SK-N-SH (cell line): Measurements from ENCODE around the gene PITPNM3. TPM values are rescaled to one million over a fixed set of nuclear protein-coding genes. Genes with fewer than 3 reads are reported as not detected.

ENCODE experiments used
- CTCF ChIA-PET: fragments of 300-600, 350-600 bp; formaldehyde crosslinking; extraction: SDS; loops from one replicate; lab custom pipeline; 2021; lab: Yijun Ruan, JAX
- POLR2A ChIA-PET: fragments of 350-600 bp; sonication (Branson Sonifier 250); formaldehyde crosslinking; extraction: SDS; loops from one replicate; lab custom pipeline; 2020; ENCODE audit warnings: antibody characterized with exemption, inconsistent platforms; lab: Yijun Ruan, JAX
- DNase-seq: peaks from one replicate; pipeline ENCODE4 v3.0.0; 2012
- H2AFZ ChIP-seq: fragments of 200-600 bp; sonication (generic); 2 replicates; pipeline ENCODE4 v1.8.1; 2016; ENCODE audit warnings: antibody characterized with exemption, mild to moderate bottlenecking, low read depth
- H3F3A ChIP-seq: fragments of 200-600 bp; sonication (generic); replicated peaks from 2 replicates; pipeline ENCODE3; 2016; ENCODE audit warnings: antibody characterized with exemption, mild to moderate bottlenecking; ENCODE audit not compliant: insufficient read depth
- H3K27ac ChIP-seq, 2 experiments: fragments of 200-500 bp in 1 of 2; fragments of 200-600 bp in 1 of 2; sonication (Bioruptor generic) in 1 of 2; sonication (generic), shearing (Covaris generic) in 1 of 2; 2 replicates each; pipeline versions ENCODE4 v1.5.1 to v1.6.1; 2014 to 2016; ENCODE audit warnings: low read depth in 2 of 2, inconsistent platforms in 1 of 2, low read length in 1 of 2, mild to moderate bottlenecking in 1 of 2, mixed read lengths in 1 of 2
- H3K27me3 ChIP-seq: fragments of 200-600 bp; sonication (generic), shearing (Covaris generic); 2 replicates; pipeline ENCODE4 v1.6.1; 2016; ENCODE audit warnings: mixed run types; ENCODE audit not compliant: insufficient read depth
- H3K36me3 ChIP-seq, 2 experiments: fragments of 200-500 bp in 1 of 2; fragments of 200-600 bp in 1 of 2; sonication (Bioruptor generic) in 1 of 2; sonication (generic) in 1 of 2; replicated peaks in 1 of 2; 2 replicates each; pipeline versions ENCODE3 to v1.5.1; 2014 to 2016; ENCODE audit warnings: low read length in 1 of 2, mild to moderate bottlenecking in 1 of 2; ENCODE audit not compliant: insufficient read depth in 2 of 2, control insufficient read depth in 1 of 2
- H3K4me1 ChIP-seq, 2 experiments: fragments of 200-500 bp in 1 of 2; fragments of 200-600 bp in 1 of 2; sonication (Bioruptor generic) in 1 of 2; sonication (generic), shearing (Covaris generic) in 1 of 2; 2 replicates each; pipeline versions ENCODE4 v1.5.1 to v1.6.1; 2014 to 2016; ENCODE audit warnings: low read depth in 1 of 2, low read length in 1 of 2, mixed run types in 1 of 2; ENCODE audit not compliant: insufficient read depth in 2 of 2, control insufficient read depth in 1 of 2
- H3K4me2 ChIP-seq: fragments of 200-600 bp; sonication (generic), shearing (Covaris generic); 2 replicates; pipeline ENCODE4 v1.6.1; 2017; ENCODE audit warnings: mixed run types
- H3K4me3 ChIP-seq, 2 experiments: fragments of 200-500 bp in 1 of 2; fragments of 200-600 bp in 1 of 2; sonication (Bioruptor generic) in 1 of 2; sonication (generic), shearing (Covaris generic) in 1 of 2; 2 replicates each; pipeline versions ENCODE4 v1.5.1 to v1.8.1; 2014 to 2016; ENCODE audit warnings: low read depth in 2 of 2, inconsistent platforms in 1 of 2, low read length in 1 of 2, mild to moderate bottlenecking in 1 of 2, mixed read lengths in 1 of 2, moderate library complexity in 1 of 2
- H3K79me2 ChIP-seq: fragments of 200-600 bp; sonication (generic); 2 replicates; pipeline ENCODE4 v1.8.1; 2017; ENCODE audit warnings: mild to moderate bottlenecking; ENCODE audit not compliant: insufficient read depth
- H3K9ac ChIP-seq: fragments of 200-600 bp; sonication (generic); 2 replicates; pipeline ENCODE4 v1.6.1; 2017; ENCODE audit warnings: mixed run types
- H3K9me2 ChIP-seq: fragments of 200-600 bp; sonication (generic); 2 replicates; pipeline ENCODE4 v1.6.1; 2017; ENCODE audit warnings: mixed run types
- H3K9me3 ChIP-seq: fragments of 200-600 bp; sonication (generic); 2 replicates; pipeline ENCODE4 v1.6.1; 2017; ENCODE audit warnings: mixed run types, mild to moderate bottlenecking, moderate library complexity
- H4K20me1 ChIP-seq: fragments of 200-600 bp; sonication (generic); 2 replicates; pipeline ENCODE4 v1.6.1; 2017; ENCODE audit warnings: mild to moderate bottlenecking, mixed run types; ENCODE audit not compliant: insufficient read depth
- ELF1 ChIP-seq: IDR thresholded peaks from 2 replicates; pipeline ENCODE4 v1.4.0; 2012
- EP300 ChIP-seq, 2 experiments: IDR thresholded peaks; 2 replicates each; pipeline versions ENCODE4 v1.4.0 to v1.6.1; 2012; ENCODE audit warnings: borderline replicate concordance in 1 of 2, low read depth in 1 of 2, low read length in 1 of 2
- FOXJ3 ChIP-seq: sonication (generic); formaldehyde crosslinking; IDR thresholded peaks from 2 replicates; pipeline ENCODE4 v1.5.1; 2020; ENCODE audit warnings: mild to moderate bottlenecking, missing genetic modification reagents
- FOXM1 ChIP-seq: IDR thresholded peaks from 2 replicates; pipeline ENCODE4 v1.4.0; 2012; ENCODE audit warnings: low read depth, mild to moderate bottlenecking
- GATA2 ChIP-seq: sonication (generic); formaldehyde crosslinking; IDR thresholded peaks from 2 replicates; pipeline ENCODE4 v1.5.0; 2020; ENCODE audit warnings: mild to moderate bottlenecking, missing genetic modification reagents
- JUND ChIP-seq: IDR thresholded peaks from 2 replicates; pipeline ENCODE4 v1.4.0; 2012
- MAX ChIP-seq: IDR thresholded peaks from 2 replicates; pipeline ENCODE4 v1.4.0; 2012; ENCODE audit warnings: low read depth
- MEF2A ChIP-seq: IDR thresholded peaks from 2 replicates; pipeline ENCODE4 v1.4.0; 2012; ENCODE audit warnings: low read depth, borderline replicate concordance
- MXI1 ChIP-seq: IDR thresholded peaks from 2 replicates; pipeline ENCODE4 v1.6.1; 2012; ENCODE audit warnings: mild to moderate bottlenecking, low read depth, low read length, improper control_type of control experiment
- NFIC ChIP-seq: IDR thresholded peaks from 2 replicates; pipeline ENCODE4 v1.4.0; 2012; ENCODE audit warnings: borderline replicate concordance
- RAD21 ChIP-seq: IDR thresholded peaks from 2 replicates; pipeline ENCODE4 v1.6.1; 2012; ENCODE audit warnings: mild to moderate bottlenecking, low read length
- RCOR1 ChIP-seq: fragments of 150-350 bp; IDR thresholded peaks from 2 replicates; pipeline ENCODE4 v1.6.1; 2017; ENCODE audit warnings: antibody characterized with exemption, low read length
- REST ChIP-seq: IDR thresholded peaks from 2 replicates; pipeline ENCODE4 v1.6.1; 2012; ENCODE audit warnings: mild to moderate bottlenecking, low read depth, low read length, moderate library complexity
- RFX5 ChIP-seq: IDR thresholded peaks from 2 replicates; pipeline ENCODE4 v1.6.1; 2012; ENCODE audit warnings: mild to moderate bottlenecking, improper control_type of control experiment, low read length
- RXRA ChIP-seq: IDR thresholded peaks from 2 replicates; pipeline ENCODE4 v1.4.0; 2012; ENCODE audit warnings: low read depth, mild to moderate bottlenecking, borderline replicate concordance
- SMC3 ChIP-seq: IDR thresholded peaks from 2 replicates; pipeline ENCODE4 v1.6.1; 2012; ENCODE audit warnings: low read depth, low read length, improper control_type of control experiment
- TAF1 ChIP-seq: IDR thresholded peaks from 2 replicates; pipeline ENCODE4 v1.6.1; 2012; ENCODE audit warnings: low read depth, mild to moderate bottlenecking, low read length, moderate library complexity, borderline replicate concordance
- USF1 ChIP-seq: IDR thresholded peaks from 2 replicates; pipeline ENCODE4 v1.4.0; 2012; ENCODE audit warnings: low read depth, borderline replicate concordance
- USF2 ChIP-seq: fragments of 150-350 bp; IDR thresholded peaks from 2 replicates; pipeline ENCODE4 v1.6.1; 2017; ENCODE audit warnings: antibody characterized with exemption, low read length, low read depth, borderline replicate concordance
- ZBTB33 ChIP-seq: IDR thresholded peaks from 2 replicates; pipeline ENCODE4 v1.4.0; 2012; ENCODE audit warnings: low read depth, borderline replicate concordance
- WGBS: methylation state at CpG from one replicate; pipeline ENCODE4 v1.1.6; 2017; ENCODE audit warnings: low lambda C conversion rate; 5-methylcytosine and 5-hydroxymethylcytosine counted together
- polyA plus RNA-seq, 3 experiments: library from polyadenylated mRNA; depleted of rRNA; stranded (reverse); fragments of >200 nt; gene quantifications; 2 replicates each; pipeline ENCODE4 v1.2.3, GENCODE V29; 2012
- TF ChIP-seq, protein P1 (sequence below): fragments of 200-600 bp; sonication (generic); IDR thresholded peaks from 2 replicates; pipeline ENCODE4 v1.6.1; 2017; ENCODE audit warnings: antibody characterized with exemption, mild to moderate bottlenecking, moderate library complexity

Gene PITPNM3
- polyA plus RNA-seq, 1 of the 3 experiments (the other 2 are of a cell fraction) = 0.82 TPM

DNA sequence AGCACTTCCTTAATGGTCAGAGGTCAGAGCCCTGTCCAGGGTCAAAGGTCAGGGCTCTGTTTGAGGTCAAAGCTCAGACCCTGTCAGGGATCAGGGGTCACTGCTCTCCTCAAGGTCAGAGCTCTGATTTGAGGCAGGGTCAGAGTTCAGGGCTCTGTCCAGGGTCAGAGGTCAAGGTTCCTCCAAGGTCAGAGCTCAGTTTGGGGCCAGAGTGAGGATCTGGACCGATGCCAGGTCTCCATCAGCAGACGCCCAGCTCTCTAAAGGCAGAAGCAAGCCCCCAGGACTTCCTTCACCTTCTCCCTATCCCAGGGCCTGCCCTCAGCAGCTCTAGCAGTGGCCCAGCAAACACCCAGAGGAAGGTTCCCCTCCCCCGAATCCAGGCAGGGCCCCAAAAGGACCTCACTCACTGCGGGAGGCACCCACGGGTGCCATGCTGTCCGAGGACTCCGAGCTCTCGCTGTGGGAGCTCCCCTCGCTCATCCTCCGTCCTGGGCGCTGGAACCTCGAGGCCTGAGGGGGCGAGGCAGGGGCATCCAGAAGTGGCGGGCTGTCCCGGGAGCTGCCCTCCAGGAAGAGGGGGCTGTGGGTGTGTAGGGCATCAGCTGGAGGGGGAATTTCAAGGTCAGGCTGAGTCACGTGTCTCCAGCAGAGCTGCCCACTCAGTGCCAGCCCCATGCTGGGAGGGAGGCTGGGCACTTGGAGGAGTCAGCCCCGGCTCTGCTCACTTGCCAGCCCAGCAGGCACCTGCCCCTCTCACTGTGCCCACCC lies 85.4 kb downstream of the PITPNM3 start (continued):
- TF ChIP-seq EP300 (IDR thresholded peaks at IDR 0.05; ENCODE audit: borderline replicate concordance in 1 of 2, low read depth in 1 of 2, low read length in 1 of 2) = no peak
- TF ChIP-seq RXRA = no peak
- no peak for TF ChIP-seq RAD21
- TF ChIP-seq USF1 = no peak

DNA sequence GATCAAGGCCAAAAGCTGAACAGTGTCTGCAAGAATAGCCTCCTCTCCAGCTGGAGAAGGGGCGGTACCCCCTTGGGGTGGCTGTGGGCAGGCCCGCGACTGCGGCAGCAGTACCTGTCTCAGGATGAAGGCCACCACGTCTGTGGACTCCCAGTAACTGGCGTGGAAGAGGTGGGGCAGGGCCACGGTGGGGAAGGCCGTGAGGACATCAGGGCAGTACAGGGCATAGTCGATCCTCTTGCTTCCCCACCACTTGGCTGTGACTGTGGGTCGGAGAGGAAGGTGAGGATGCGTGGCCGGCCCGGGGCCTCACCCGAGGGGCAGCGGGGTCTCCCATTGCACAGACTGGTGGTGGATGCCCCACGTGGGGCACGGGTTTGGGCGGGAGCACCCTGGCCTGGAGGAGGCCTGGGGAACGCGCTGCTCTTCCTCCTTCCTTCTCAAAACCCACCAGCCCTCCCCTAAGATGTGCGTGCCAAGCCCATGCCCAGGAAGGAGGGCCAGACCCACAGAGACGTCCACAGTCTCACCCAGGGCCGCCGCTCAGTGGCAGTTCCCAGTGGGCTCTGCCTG lies 86.1 kb downstream of the PITPNM3 start:
- POLR2A ChIA-PET = no interaction called here
- Histone ChIP-seq H3K9me3 (no peaks in the 10 kb centered on the region), H3K4me3 (no peak overlapping the region), H3K4me1 (peaks cover 3 to 5% of the 10 kb centered on the region in 2 experiments; a peak in 3 of 4 replicates), H3K4me2 (no peak overlapping the region), H3K9me2 (no peaks in the 10 kb centered on the region), H3K9ac (no peak overlapping the region), H2AFZ (no peak overlapping the region), H3K36me3 (no peaks in the 10 kb centered on the region), H3K27me3 (no peaks in the 10 kb centered on the region), H3K79me2 (no peaks in the 10 kb centered on the region), H3K27ac (no peak overlapping the region), H4K20me1 (no peaks in the 10 kb centered on the region), H3F3A (no peaks in the 10 kb centered on the region)
- CTCF ChIA-PET = interaction anchor here (0.7 kb wide), 2 partner anchors 16 to 34 kb away, joined by 3 to 4 read pairs; no protein-coding TSS in a partner anchor
- TF ChIP-seq TAF1 = no peak
- no peak for TF ChIP-seq REST
- no peak for TF ChIP-seq RCOR1
- no peak for TF ChIP-seq SMC3
- no peak for TF ChIP-seq RAD21
- TF ChIP-seq, protein P1, sequence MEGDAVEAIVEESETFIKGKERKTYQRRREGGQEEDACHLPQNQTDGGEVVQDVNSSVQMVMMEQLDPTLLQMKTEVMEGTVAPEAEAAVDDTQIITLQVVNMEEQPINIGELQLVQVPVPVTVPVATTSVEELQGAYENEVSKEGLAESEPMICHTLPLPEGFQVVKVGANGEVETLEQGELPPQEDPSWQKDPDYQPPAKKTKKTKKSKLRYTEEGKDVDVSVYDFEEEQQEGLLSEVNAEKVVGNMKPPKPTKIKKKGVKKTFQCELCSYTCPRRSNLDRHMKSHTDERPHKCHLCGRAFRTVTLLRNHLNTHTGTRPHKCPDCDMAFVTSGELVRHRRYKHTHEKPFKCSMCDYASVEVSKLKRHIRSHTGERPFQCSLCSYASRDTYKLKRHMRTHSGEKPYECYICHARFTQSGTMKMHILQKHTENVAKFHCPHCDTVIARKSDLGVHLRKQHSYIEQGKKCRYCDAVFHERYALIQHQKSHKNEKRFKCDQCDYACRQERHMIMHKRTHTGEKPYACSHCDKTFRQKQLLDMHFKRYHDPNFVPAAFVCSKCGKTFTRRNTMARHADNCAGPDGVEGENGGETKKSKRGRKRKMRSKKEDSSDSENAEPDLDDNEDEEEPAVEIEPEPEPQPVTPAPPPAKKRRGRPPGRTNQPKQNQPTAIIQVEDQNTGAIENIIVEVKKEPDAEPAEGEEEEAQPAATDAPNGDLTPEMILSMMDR = no peak
- no peak for TF ChIP-seq EP300 (IDR thresholded peaks at IDR 0.05; ENCODE audit: borderline replicate concordance in 1 of 2, low read depth in 1 of 2, low read length in 1 of 2)
- no peak for TF ChIP-seq USF2
- TF ChIP-seq MEF2A = no peak
- TF ChIP-seq NFIC = no peak
- TF ChIP-seq FOXJ3 (CRISPR knock-in tag) = no peak
- no peak for TF ChIP-seq FOXM1
- TF ChIP-seq MXI1 = no peak
- TF ChIP-seq JUND = no peak
- no peak for TF ChIP-seq RFX5
- no peak for TF ChIP-seq GATA2 (CRISPR knock-in tag)
- no peak for TF ChIP-seq MAX
- no peak for TF ChIP-seq ZBTB33
- TF ChIP-seq ELF1 = no peak
- DNase-seq = no peak
- WGBS = 86% methylated on average over 7 of the region's 24 CpGs
